Measurements from ENCODE around the gene PUS7.

GRCh38 chr7:105474045-105474444 lies 48.0 kb downstream of the PUS7 start:
- TF ChIP-seq EZH2phosphoT487 (IDR thresholded peaks at IDR 0.05; ENCODE audit: insufficient read depth, low read depth), result no peak
- no peak for TF ChIP-seq EZH2 (IDR thresholded peaks at IDR 0.05; ENCODE audit: insufficient read depth, poor library complexity, severe bottlenecking)
